ENCODE results near the gene SHD. TPM values are rescaled to one million over a fixed set of nuclear protein-coding genes. Genes with fewer than 3 reads are reported as not detected.

Gene SHD
- total and polyA plus RNA-seq, 2 of the 13 experiments (the other 11 are each of a cell fraction or from before 2014, with no cell fraction given) = 0.11 to 0.20 TPM

DNA sequence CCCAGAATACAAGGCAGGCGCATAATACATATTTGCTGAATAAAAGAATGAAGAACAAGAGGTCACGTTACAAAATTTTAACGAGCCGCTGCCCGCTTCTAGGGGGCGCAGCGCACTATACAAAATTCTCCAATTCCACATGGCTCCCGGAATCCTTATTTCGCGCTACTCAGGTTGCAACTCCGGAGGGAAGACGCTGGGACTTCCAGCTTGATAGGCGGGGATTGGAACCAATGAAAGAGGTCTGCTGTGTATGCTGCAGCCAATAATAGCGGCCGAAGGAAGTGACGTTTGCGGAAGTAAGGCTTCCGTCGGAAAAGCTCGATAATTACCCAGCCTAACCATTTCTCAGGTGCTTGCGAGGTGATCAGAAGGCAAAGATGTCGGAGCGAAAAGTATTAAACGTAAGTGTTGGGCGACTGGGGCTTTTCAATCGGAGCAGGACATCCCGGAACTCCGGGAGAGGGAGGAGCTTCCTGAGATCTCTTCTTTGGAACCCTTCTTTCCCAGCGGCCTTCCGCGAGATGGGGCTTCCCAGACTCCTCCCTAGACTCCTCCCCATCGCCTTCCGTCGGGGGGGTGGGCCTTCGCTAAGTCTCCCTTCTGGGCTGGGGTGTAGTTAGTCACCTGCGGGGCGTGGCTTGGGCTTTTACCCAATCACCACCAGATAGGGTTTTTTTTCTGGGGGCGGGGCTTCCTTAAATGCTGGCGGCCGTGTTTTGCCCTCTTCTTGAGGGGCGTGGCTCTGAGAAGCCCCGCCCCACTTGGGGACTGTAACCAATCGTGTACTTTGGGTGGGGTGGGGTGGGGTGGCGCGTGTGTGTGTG lies 32.1 kb upstream of the SHD start, which contains the start of gene YJU2 (continued):
- TF ChIP-seq, protein P1, sequence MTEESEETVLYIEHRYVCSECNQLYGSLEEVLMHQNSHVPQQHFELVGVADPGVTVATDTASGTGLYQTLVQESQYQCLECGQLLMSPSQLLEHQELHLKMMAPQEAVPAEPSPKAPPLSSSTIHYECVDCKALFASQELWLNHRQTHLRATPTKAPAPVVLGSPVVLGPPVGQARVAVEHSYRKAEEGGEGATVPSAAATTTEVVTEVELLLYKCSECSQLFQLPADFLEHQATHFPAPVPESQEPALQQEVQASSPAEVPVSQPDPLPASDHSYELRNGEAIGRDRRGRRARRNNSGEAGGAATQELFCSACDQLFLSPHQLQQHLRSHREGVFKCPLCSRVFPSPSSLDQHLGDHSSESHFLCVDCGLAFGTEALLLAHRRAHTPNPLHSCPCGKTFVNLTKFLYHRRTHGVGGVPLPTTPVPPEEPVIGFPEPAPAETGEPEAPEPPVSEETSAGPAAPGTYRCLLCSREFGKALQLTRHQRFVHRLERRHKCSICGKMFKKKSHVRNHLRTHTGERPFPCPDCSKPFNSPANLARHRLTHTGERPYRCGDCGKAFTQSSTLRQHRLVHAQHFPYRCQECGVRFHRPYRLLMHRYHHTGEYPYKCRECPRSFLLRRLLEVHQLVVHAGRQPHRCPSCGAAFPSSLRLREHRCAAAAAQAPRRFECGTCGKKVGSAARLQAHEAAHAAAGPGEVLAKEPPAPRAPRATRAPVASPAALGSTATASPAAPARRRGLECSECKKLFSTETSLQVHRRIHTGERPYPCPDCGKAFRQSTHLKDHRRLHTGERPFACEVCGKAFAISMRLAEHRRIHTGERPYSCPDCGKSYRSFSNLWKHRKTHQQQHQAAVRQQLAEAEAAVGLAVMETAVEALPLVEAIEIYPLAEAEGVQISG (CRISPR knock-in tag; IDR thresholded peaks at IDR 0.05) = peak; percentile 94
- TF ChIP-seq KAT8 (CRISPR knock-in tag; IDR thresholded peaks at IDR 0.05) = peak; percentile 100
- no peak for TF ChIP-seq AGO1 (IDR thresholded peaks at IDR 0.05; ENCODE audit: low read depth, low read length, poor library complexity, severe bottlenecking)
- peak; percentile 27; the same call in 1 of the 2 replicates for TF ChIP-seq ZBTB7B (CRISPR knock-in tag; IDR thresholded peaks at IDR 0.05)
- no peak for TF ChIP-seq ZC3H4 (CRISPR knock-in tag; IDR thresholded peaks at IDR 0.05; ENCODE audit: borderline replicate concordance)
- no peak for TF ChIP-seq MED13 (CRISPR knock-in tag; IDR thresholded peaks at IDR 0.05)
- TF ChIP-seq STAT5B (CRISPR knock-in tag; IDR thresholded peaks at IDR 0.05) = no peak
- TF ChIP-seq ZNF558 (CRISPR knock-in tag; IDR thresholded peaks at IDR 0.05; ENCODE audit: borderline replicate concordance) = 0 out of 2 replicates have a peak, but pooled peaks have one; percentile 17
- TF ChIP-seq MED1 (CRISPR knock-in tag; IDR thresholded peaks at IDR 0.05) = peak; percentile 44; the same call in 1 of the 2 replicates
- TF ChIP-seq CBX1 (IDR thresholded peaks at IDR 0.05; ENCODE audit: low read depth) = peak; percentile 55
- peak; percentile 78 for TF ChIP-seq ZMYM4 (CRISPR knock-in tag; IDR thresholded peaks at IDR 0.05)
- TF ChIP-seq ZFP37 (CRISPR knock-in tag; IDR thresholded peaks at IDR 0.05; ENCODE audit: borderline replicate concordance) = no peak
- TF ChIP-seq, protein P2, sequence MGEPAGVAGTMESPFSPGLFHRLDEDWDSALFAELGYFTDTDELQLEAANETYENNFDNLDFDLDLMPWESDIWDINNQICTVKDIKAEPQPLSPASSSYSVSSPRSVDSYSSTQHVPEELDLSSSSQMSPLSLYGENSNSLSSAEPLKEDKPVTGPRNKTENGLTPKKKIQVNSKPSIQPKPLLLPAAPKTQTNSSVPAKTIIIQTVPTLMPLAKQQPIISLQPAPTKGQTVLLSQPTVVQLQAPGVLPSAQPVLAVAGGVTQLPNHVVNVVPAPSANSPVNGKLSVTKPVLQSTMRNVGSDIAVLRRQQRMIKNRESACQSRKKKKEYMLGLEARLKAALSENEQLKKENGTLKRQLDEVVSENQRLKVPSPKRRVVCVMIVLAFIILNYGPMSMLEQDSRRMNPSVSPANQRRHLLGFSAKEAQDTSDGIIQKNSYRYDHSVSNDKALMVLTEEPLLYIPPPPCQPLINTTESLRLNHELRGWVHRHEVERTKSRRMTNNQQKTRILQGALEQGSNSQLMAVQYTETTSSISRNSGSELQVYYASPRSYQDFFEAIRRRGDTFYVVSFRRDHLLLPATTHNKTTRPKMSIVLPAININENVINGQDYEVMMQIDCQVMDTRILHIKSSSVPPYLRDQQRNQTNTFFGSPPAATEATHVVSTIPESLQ (CRISPR knock-in tag; conservative IDR thresholded peaks at IDR 0.05) = 0 out of 2 replicates have a peak, but pooled peaks have one; percentile 57
- no peak for TF ChIP-seq ARHGAP35 (CRISPR knock-in tag; IDR thresholded peaks at IDR 0.05; ENCODE audit: borderline replicate concordance)
- peak; percentile 70 for TF ChIP-seq SP4 (CRISPR knock-in tag; IDR thresholded peaks at IDR 0.05)
- peak; percentile 50 for TF ChIP-seq PRPF4 (IDR thresholded peaks at IDR 0.05; ENCODE audit: low read depth, low read length, poor library complexity, severe bottlenecking)
- TF ChIP-seq RFX3 (CRISPR knock-in tag; IDR thresholded peaks at IDR 0.05) = 0 out of 2 replicates have a peak, but pooled peaks have one; percentile 16
- TF ChIP-seq, protein P3, sequence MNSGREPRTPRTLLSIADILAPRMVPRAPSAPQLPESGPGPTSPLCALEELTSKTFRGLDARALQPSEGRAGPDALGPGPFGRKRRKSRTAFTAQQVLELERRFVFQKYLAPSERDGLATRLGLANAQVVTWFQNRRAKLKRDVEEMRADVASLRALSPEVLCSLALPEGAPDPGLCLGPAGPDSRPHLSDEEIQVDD (CRISPR knock-in tag; IDR thresholded peaks at IDR 0.05; ENCODE audit: borderline replicate concordance) = no peak
- TF ChIP-seq, protein P4, sequence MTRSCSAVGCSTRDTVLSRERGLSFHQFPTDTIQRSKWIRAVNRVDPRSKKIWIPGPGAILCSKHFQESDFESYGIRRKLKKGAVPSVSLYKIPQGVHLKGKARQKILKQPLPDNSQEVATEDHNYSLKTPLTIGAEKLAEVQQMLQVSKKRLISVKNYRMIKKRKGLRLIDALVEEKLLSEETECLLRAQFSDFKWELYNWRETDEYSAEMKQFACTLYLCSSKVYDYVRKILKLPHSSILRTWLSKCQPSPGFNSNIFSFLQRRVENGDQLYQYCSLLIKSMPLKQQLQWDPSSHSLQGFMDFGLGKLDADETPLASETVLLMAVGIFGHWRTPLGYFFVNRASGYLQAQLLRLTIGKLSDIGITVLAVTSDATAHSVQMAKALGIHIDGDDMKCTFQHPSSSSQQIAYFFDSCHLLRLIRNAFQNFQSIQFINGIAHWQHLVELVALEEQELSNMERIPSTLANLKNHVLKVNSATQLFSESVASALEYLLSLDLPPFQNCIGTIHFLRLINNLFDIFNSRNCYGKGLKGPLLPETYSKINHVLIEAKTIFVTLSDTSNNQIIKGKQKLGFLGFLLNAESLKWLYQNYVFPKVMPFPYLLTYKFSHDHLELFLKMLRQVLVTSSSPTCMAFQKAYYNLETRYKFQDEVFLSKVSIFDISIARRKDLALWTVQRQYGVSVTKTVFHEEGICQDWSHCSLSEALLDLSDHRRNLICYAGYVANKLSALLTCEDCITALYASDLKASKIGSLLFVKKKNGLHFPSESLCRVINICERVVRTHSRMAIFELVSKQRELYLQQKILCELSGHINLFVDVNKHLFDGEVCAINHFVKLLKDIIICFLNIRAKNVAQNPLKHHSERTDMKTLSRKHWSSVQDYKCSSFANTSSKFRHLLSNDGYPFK (CRISPR knock-in tag; IDR thresholded peaks at IDR 0.05; ENCODE audit: borderline replicate concordance) = peak; percentile 85; the same call in 1 of the 2 replicates
- no peak for TF ChIP-seq ZNF550 (CRISPR knock-in tag; IDR thresholded peaks at IDR 0.05; ENCODE audit: borderline replicate concordance)
- TF ChIP-seq CHCHD3 (CRISPR knock-in tag; IDR thresholded peaks at IDR 0.05) = no peak
